OCI-LY1 (cell line): ENCODE data around the gene MECP2.

Experiments used
- CTCF ChIP-seq: fragments of 200-600 bp; sonication (generic), shearing (Covaris generic); IDR thresholded peaks from 2 replicates; pipeline ENCODE4 v1.5.1; 2017; ENCODE audit warnings: mild to moderate bottlenecking, antibody characterized with exemption, low read length, moderate library complexity, mixed read lengths
- EZH2 ChIP-seq: fragments of 200-600 bp; sonication (generic), shearing (Covaris generic); IDR thresholded peaks from 2 replicates; pipeline ENCODE4 v1.8.0; 2017; ENCODE audit warnings: borderline replicate concordance, mixed run types, mild to moderate bottlenecking, antibody characterized with exemption, low read length, moderate library complexity, mixed read lengths

DNA sequence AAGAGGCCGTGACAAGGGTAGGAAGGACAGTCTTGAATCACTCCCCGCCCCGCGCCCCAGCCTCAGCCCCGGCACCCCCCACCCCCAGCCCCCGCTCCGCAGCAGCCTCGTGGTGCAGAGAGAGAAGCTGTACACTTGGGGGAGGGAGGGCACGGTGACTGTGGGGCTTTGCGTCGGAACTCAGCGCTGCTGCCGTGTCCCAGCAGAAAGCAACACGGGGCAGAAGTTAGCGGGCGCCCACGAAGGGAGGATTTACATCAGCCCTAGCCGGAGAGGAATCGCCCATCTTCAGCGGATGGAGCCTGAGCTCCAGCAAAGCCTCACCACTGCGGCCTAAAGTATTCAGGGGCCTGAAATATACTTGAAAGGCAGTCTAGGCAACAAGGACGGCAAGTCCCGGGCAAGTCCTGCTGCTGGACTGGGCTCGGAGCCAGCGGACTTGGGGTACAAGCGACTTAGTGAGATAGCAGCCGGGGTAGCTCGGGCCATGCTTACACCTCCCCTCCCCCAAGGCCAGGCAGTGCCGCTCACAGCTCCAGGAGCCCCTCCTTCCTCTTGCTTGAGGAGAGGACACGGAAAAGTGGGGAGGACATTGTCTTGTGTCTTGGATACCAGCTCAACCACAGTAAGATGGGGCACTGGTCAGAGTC, 28.0 kb upstream of the MECP2 start:
- TF ChIP-seq CTCF, result no peak
- TF ChIP-seq EZH2, result no peak
